Sigmoid colon (tissue), 4 donors: ENCODE data around the gene EFR3B.

Experiments used
- POLR2A ChIP-seq, 2 donors: fragments of 450-650 bp; IDR thresholded peaks; one replicate each; pipeline ENCODE4 v1.6.1; 2016; ENCODE audit warnings: antibody characterized with exemption in 2 of 2, mild to moderate bottlenecking in 2 of 2, moderate library complexity in 2 of 2
- POLR2AphosphoS5 ChIP-seq, 4 donors: sonication (generic); formaldehyde crosslinking; IDR thresholded peaks; one replicate each; pipeline ENCODE4 v1.6.1; 2017; ENCODE audit warnings: antibody characterized with exemption in 4 of 4

GRCh38 chr2:25077789-25078169 is 35.9 kb downstream of the EFR3B start:
- no peak for TF ChIP-seq POLR2A (IDR thresholded peaks at IDR 0.05)
- TF ChIP-seq POLR2AphosphoS5 (IDR thresholded peaks at IDR 0.05), result no peak
